NB4 (cell line): Measurements from ENCODE around the gene DTNB.

Experiments used
- MYC ChIP-seq: IDR thresholded peaks from 2 replicates; pipeline ENCODE4 v1.6.1; 2011; ENCODE audit warnings: low read depth, low read length
- POLR2A ChIP-seq: IDR thresholded peaks from 2 replicates; pipeline ENCODE4 v1.6.1; 2011; ENCODE audit warnings: mild to moderate bottlenecking; ENCODE audit not compliant: insufficient read length; ENCODE audit errors: extremely low read depth
- TF ChIP-seq, protein P1 (sequence below): IDR thresholded peaks from one replicate; pipeline ENCODE4 v1.5.1; 2012; ENCODE audit warnings: low read depth, low read length
- TF ChIP-seq, protein P2 (sequence below): IDR thresholded peaks from 2 replicates; pipeline ENCODE4 v1.6.1; 2011; ENCODE audit warnings: low read depth, low read length

DNA sequence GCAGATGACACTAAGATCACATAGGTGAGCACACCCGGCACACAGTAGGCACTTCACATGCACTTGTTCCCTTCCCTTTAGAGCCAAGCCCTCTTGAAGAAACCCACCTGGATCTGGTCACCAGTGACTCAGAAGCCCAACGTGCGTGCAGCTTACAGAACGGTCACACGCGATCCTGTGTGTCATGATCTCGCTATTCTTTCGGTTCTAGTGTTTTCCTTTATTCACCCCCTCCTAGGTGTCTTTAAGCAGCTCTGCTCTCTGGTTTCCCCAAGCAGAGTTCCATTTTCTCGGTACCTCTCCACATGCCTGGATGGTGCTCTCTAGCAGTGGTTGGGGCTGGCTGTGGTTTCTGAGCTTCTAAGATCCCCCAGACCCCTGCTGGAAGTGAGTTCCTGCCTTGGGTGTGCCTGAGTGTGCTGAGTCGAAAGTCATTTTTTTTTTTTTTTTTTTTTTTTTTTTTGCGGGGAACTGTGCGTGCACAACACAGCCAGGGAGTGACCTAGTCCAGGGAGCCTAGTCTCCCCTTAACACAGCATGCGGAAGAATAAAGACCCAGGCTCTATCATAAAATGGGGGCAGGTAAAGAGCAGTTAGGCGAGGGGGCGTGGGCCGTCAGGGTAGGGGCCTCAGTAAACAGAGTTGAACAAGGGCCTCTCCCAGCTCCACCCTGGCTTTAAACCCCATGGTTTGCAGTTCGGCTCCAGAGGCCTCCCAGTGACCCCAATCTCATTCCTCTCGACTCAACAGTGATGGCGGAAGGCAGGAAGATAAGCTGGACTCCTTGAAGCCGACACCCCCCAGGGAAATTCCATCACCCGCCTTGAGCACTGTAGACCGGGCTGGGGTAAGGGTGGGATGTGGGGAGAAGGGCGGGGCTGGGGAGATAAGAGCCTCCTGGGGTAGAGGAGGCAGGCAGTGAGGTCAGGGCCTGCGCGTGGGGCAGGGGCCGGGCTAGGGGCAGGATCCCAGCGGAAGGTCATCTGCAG, 301.8 kb downstream of the DTNB start:
- TF ChIP-seq, protein P1, sequence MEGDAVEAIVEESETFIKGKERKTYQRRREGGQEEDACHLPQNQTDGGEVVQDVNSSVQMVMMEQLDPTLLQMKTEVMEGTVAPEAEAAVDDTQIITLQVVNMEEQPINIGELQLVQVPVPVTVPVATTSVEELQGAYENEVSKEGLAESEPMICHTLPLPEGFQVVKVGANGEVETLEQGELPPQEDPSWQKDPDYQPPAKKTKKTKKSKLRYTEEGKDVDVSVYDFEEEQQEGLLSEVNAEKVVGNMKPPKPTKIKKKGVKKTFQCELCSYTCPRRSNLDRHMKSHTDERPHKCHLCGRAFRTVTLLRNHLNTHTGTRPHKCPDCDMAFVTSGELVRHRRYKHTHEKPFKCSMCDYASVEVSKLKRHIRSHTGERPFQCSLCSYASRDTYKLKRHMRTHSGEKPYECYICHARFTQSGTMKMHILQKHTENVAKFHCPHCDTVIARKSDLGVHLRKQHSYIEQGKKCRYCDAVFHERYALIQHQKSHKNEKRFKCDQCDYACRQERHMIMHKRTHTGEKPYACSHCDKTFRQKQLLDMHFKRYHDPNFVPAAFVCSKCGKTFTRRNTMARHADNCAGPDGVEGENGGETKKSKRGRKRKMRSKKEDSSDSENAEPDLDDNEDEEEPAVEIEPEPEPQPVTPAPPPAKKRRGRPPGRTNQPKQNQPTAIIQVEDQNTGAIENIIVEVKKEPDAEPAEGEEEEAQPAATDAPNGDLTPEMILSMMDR: no peak
- TF ChIP-seq POLR2A (no peak), MYC (no peak)
- TF ChIP-seq, protein P2, sequence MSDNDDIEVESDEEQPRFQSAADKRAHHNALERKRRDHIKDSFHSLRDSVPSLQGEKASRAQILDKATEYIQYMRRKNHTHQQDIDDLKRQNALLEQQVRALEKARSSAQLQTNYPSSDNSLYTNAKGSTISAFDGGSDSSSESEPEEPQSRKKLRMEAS: no peak
